Vagina (tissue), 2 donors: ENCODE measurements around the gene CRISPLD2. TPM values are rescaled to one million over a fixed set of nuclear protein-coding genes. Genes with fewer than 3 reads are reported as not detected.

Experiments used
- DNase-seq, 2 donors: peaks; one replicate each; pipeline ENCODE4 v3.0.0-alpha.2; 2017; ENCODE audit errors: extremely low spot score in 2 of 2
- H3K27ac ChIP-seq: fragments of 200-600 bp; sonication (generic); one replicate; pipeline ENCODE4 v1.5.1; 2019
- H3K27me3 ChIP-seq: fragments of 200-600 bp; sonication (generic); one replicate; pipeline ENCODE4 v1.5.1; 2019
- H3K36me3 ChIP-seq, 2 donors: fragments of 200-600 bp; sonication (generic); one replicate each; pipeline ENCODE4 v1.5.1; 2017 to 2019
- H3K4me1 ChIP-seq: fragments of 200-600 bp; sonication (generic); one replicate; pipeline ENCODE4 v1.5.1; 2019
- H3K4me3 ChIP-seq, 2 donors: fragments of 200-600 bp; sonication (generic); 1 replicate in 1 of 2; 2 replicates in 1 of 2; pipeline ENCODE4 v1.5.1; 2016 to 2019
- H3K9me3 ChIP-seq: fragments of 200-600 bp; sonication (generic); one replicate; pipeline ENCODE4 v1.5.1; 2019
- CTCF ChIP-seq, 3 experiments: fragments of 450-650 bp in 2 of 3; fragments of 200-600 bp in 1 of 3; sonication (generic) in 1 of 3; IDR thresholded peaks; one replicate each; pipeline ENCODE4 v1.5.1; 2017 to 2019; ENCODE audit warnings: antibody characterized with exemption in 3 of 3, mild to moderate bottlenecking in 2 of 3, moderate library complexity in 2 of 3
- POLR2A ChIP-seq, 2 donors: fragments of 450-650 bp; IDR thresholded peaks; one replicate each; pipeline ENCODE4 v1.6.1; 2017; ENCODE audit warnings: antibody characterized with exemption in 2 of 2, mild to moderate bottlenecking in 2 of 2, moderate library complexity in 2 of 2
- POLR2AphosphoS5 ChIP-seq, 2 donors: sonication (generic); formaldehyde crosslinking; IDR thresholded peaks; one replicate each; pipeline ENCODE4 v1.9.0; 2017; ENCODE audit warnings: antibody characterized with exemption in 2 of 2, mild to moderate bottlenecking in 2 of 2, low read depth in 1 of 2; ENCODE audit not compliant: insufficient read depth in 1 of 2
- intact Hi-C: fragments of 100-400 bp; cut with DNase I; formaldehyde crosslinking; loops from one replicate; pipeline ENCODE4 v1.15.1; 2023
- total RNA-seq: library from RNA; depleted of rRNA; stranded (reverse); fragments of >200 nt; gene quantifications from one replicate; pipeline ENCODE4 v1.2.3, GENCODE V29; 2016

Gene CRISPLD2
- total RNA-seq, 1 donor from 2014 or later = 320 TPM

GRCh38 chr16:84919708-84920107 is 99.9 kb downstream of the CRISPLD2 start:
- H3K4me3 ChIP-seq = no peak overlapping the region
- H3K36me3 ChIP-seq = no peaks in the 10 kb centered on the region
- no peak for DNase-seq
- H3K4me1 ChIP-seq = peaks cover 47% of the 10 kb centered on the region
- H3K27me3 ChIP-seq = no peaks in the 10 kb centered on the region
- peak overlapping the region; percentile 91 for H3K27ac ChIP-seq
- H3K9me3 ChIP-seq = no peaks in the 10 kb centered on the region
- no peak for TF ChIP-seq POLR2A (IDR thresholded peaks at IDR 0.05)
- no peak for TF ChIP-seq CTCF (IDR thresholded peaks at IDR 0.05)
- TF ChIP-seq POLR2AphosphoS5 (IDR thresholded peaks at IDR 0.05; ENCODE audit: insufficient read depth in 1 of 2, low read depth in 1 of 2) = no peak
- intact Hi-C loops = no loop called here

- H3K36me3 ChIP-seq = no peaks in the 10 kb centered on the region
- intact Hi-C loops = no loop called here
Measured at GRCh38 chr16:84920333-84920732, 100.5 kb downstream of the CRISPLD2 start.

GRCh38 chr16:84922351-84923120 is 102.8 kb downstream of the CRISPLD2 start:
- Histone ChIP-seq H3K4me3 (no peak overlapping the region), H3K36me3 (no peaks in the 10 kb centered on the region), H3K27me3 (no peaks in the 10 kb centered on the region), H3K9me3 (no peaks in the 10 kb centered on the region), H3K4me1 (peaks cover 42% of the 10 kb centered on the region), H3K27ac (peak overlapping the region; percentile 91)
- no peak for DNase-seq
- intact Hi-C loops = no loop called here
- no peak for TF ChIP-seq POLR2A (IDR thresholded peaks at IDR 0.05)
- no peak for TF ChIP-seq CTCF (IDR thresholded peaks at IDR 0.05)
- peak in 1 of 2 donors; percentile 87 for TF ChIP-seq POLR2AphosphoS5 (IDR thresholded peaks at IDR 0.05; ENCODE audit: insufficient read depth in 1 of 2, low read depth in 1 of 2)

More at GRCh38 chr16:84920333-84920732, 100.5 kb downstream of the CRISPLD2 start:
- Histone ChIP-seq H3K27me3 (no peaks in the 10 kb centered on the region), H3K27ac (peak overlapping the region; percentile 91), H3K4me3 (no peak overlapping the region), H3K4me1 (peaks cover 46% of the 10 kb centered on the region), H3K9me3 (no peaks in the 10 kb centered on the region)
- TF ChIP-seq CTCF (IDR thresholded peaks at IDR 0.05) (no peak), POLR2A (IDR thresholded peaks at IDR 0.05) (no peak), POLR2AphosphoS5 (IDR thresholded peaks at IDR 0.05; ENCODE audit: insufficient read depth in 1 of 2, low read depth in 1 of 2) (no peak)
- DNase-seq = no peak

- intact Hi-C loops = no loop called here
- no peak for DNase-seq
- Histone ChIP-seq H3K4me1 (peaks cover 62% of the 10 kb centered on the region), H3K27ac (peak overlapping the region; percentile 91), H3K9me3 (no peaks in the 10 kb centered on the region), H3K36me3 (no peaks in the 10 kb centered on the region), H3K4me3 (no peak overlapping the region), H3K27me3 (no peaks in the 10 kb centered on the region)
- no peak for TF ChIP-seq POLR2AphosphoS5 (IDR thresholded peaks at IDR 0.05; ENCODE audit: insufficient read depth in 1 of 2, low read depth in 1 of 2)
- TF ChIP-seq CTCF (IDR thresholded peaks at IDR 0.05) = no peak
- TF ChIP-seq POLR2A (IDR thresholded peaks at IDR 0.05) = no peak
Measured at GRCh38 chr16:84924331-84925091, 104.7 kb downstream of the CRISPLD2 start.
